Pons (tissue), 1 donor: Measurements from ENCODE around the gene ZNF500.
"Not testable (repeated sequence)": the region's sequence is repeated elsewhere in the genome, so short reads cannot be mapped to it uniquely, and the experiment has no call there.

Experiments
- DNase-seq: peaks from one replicate; pipeline ENCODE4 v3.0.0-alpha.2; 2016; ENCODE audit warnings: low spot score

Gene ZNF500

DNA sequence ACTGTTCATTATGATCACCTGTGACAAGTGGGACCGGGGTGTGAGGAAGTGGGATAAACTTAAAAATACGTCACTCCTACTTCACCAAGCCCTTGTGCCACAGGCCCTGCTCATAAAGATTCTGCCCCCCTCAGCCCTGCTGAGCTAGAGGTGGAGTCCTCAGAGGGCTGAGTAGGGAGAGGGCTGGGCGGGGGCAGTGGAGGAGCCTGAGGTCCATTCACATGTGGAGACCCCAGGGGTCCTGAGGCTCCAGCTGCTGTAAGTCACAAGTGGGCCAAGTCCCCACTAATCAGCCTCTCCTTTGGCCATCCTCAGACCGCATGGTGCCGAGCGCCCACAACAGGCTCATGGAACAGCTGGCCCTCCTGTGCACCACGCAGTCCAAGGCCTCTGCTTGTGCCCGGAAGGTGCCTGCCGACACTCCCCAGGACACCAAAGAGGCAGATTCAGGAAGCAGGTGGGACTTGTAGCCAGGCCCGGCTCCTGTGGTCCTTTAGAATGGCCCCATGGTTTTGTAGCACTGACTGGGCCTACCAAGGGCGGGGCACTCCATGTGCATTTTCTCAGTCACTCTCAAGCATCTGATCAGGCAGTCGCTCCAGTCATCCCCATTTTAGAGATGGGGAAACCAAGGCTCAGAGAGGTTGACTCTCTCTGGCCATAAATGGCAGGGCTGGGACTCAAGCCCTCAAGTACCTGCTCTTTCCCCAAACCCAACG, 22.2 kb downstream of the ZNF500 start:
- DNase-seq, result no peak

DNA sequence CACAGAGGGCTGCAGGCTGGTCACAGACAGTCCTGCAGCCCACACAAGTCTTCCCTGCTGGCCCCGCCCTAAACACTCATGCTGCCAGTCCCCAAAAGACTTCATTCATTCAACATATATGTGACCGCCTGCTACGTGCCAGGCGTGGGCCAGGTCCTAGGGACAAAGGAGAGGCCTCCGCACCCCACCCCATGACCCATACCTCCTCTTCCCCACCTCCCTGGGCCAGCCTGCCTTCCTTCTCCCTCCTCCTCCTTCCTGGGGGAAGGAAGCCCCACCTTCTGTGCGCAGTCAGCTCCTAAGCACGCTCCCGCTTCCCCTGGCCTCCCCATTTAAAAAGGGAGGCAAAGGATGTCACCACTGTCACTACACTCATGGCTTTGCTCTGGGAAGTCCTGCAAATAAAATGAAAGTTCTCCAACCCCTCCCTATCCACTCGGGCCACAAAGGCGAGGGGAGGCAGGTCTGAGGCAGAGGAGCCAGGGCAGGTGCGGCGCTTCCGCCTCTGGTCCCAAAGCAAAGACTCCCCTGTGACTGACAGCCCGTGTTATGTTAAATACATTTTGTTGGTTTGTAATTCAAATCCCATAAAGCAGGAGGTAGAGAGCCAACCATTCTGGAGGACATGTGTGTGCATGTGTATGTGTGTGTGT, 23.6 kb downstream of the ZNF500 start:
- DNase-seq, result no peak

DNA sequence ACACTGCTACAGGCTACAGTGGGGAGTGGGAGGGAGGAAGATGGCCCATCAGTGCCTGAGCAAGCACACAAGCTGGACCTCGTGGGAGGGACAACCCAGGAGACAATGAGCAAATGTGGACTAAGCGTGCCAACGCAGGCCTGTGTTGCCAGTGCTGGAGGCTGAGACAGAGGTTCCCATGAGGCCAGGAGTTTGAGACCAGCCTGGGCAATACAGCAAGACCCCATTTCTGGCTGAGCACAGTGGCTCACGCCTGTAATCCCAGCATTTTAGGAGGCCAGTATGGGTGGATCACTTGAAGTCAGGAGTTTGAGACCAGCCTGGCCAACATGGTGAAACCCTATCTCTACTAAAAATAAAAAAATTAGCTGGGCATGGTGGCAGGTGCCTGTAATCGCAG, 28.6 kb downstream of the ZNF500 start:
- not testable (repeated sequence) for DNase-seq

DNA sequence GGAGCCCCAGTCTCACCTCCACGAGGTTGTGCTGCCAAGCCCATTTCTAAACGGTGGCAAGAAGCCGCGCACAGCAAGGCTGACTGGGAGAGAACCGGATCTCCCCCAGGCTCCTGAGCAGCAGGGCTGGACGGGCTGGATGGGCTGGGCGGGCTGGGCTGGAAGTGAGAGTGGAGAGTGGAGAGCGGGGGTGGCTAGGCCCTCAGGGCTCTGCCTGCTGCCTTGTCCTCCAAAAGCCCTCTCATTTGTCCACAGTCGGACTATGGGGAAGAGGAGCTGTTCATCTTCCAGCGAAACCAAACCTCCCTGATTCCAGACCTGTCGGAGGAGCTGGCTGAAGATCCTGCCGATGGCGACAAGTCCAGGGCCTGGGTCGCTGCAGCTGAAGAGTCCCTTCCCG, 29.4 kb downstream of the ZNF500 start:
- DNase-seq, result no peak

DNA sequence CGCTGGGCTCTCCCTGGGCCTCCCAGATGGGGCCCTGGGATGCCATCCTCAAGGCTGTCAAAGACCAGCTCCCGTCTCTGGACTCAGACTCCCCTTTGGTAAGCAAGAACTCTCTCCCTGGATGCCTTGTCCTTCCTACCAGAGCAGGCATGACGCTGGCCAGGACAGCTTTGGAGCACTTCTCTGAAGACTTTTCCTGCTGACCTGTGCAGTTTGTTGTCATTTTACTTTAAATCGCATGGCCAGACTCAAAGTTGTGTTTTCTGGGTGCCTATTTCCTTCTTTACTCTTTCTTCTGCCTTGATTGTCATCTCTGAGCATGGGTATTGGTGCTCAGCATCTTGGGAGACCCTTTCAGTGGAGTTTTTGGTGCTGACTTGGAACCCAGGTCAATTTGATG, 30.4 kb downstream of the ZNF500 start:
- no peak for DNase-seq

DNA sequence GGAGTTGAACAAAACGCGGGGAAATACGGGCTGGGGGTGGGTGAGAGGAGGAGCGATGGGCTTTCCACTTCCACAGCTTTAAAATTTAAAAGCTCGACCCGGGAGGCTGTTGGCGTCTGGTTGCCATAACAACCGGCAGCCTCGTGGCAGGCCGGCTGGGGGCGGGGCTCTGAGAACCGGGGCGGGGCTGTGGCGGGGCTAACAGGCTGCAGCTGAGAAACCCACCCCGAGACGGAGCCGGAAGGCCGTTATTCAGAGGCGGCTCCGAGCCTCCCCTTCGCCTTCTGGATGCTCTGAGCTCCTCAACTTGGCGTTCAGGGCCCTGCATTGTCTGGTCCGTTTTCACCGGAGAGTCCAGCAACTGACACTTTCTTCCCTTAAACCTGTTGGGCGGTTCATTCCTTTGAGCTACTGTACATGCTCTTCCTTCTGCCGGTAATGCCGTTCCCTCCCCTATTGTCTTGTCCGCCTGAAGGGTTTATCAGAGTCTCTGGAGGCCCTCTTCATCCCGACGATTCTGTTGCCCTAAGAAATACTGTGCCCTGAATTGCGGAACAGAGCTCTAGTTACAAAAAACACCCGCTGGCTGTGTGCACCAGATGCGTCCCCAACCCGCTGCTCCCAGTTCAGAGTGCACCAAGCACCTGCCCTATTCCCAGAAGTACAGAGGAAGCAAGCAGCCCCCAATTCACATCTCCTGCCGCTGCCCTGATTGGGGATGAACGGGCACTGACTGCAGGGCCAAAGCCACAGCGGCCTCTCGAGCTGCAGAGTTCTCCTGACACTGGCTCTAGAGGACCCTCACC, 32.0 kb downstream of the ZNF500 start:
- peak; percentile 58 for DNase-seq

DNA sequence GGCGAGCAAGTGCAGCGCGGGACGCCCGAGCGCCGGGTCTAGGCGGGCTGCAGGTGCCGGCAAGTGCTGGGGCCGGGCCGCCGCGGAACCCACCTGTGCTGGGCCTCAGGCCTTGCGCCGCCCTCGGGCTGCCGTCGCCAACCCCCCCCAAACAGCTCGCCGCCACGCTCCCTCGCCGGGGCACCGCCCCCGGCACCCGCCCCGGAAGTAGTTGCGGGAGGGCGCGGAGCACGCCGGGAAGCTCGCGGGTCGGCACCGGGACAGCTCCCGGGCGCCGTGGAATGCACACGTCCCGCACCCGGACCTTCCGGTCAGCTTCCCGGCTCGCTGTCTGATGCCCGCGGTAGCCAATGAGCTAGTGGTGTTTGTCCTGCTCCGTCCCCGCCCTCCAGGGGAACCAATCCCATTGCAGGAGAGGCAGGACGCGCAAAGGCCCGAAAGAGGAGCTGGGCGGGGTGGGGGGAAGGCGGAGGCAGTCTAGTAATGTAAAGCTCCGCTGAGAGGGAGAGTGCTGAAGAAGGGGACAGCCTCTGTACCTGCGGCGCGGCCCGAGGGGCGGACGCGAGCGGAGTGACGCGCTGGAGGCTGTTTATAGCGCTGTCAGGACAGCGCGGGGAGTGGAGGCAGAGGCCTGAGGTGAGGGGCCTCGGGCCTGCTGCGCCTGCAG, 32.8 kb downstream of the ZNF500 start, which contains the start of the genes ANKS3 and DNAAF8:
Gene ANKS3 (minus strand): TSS at position 209 of the 667 bp plus-strand sequence. CDS start 4,122 bp downstream, outside the sequence.
Gene DNAAF8 (plus strand): TSS at position 475 of the 667 bp plus-strand sequence. CDS start 1,978 bp downstream, outside the sequence.
- DNase-seq, result peak; percentile 97

DNA sequence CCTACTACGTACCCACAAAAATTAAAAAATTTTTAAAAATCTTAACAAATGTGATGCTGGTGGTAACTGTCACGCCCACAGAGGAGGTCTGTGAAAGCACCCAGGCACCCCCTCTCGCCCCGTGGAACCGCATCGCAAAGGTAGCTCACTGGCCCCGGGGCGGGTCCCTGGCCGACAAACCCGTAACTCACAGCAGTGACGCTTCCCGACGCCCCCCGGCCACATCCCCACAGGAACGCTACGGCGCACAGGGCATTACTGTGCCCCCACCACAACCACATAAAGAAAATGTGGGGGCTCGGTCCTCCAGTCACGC, 33.3 kb downstream of the ZNF500 start:
- no peak for DNase-seq

DNA sequence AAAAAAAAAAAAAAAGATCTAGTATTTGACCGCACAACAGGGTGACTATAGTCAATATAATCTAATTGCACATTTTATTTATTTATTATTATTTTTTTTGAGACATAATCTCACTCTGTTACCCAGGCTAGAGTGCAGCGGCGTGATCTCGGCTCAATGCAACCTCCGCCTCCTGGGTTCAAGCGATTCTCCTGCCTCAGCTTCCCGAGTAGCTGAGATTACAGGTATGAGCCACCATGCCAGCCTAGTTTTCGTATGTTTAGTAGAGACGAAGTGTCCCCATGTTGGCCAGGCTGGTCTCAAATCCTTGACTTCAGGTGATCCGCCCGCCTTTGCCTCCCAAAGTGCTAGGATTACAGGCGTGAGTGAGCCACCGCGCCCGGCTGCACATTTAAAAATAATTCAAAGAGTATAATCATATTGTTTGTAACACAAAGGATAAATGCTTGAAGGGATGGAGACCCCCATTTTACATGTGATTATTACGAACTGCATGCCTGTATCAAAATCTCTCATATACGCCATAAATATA, 33.7 kb downstream of the ZNF500 start:
- DNase-seq, result no peak

DNA sequence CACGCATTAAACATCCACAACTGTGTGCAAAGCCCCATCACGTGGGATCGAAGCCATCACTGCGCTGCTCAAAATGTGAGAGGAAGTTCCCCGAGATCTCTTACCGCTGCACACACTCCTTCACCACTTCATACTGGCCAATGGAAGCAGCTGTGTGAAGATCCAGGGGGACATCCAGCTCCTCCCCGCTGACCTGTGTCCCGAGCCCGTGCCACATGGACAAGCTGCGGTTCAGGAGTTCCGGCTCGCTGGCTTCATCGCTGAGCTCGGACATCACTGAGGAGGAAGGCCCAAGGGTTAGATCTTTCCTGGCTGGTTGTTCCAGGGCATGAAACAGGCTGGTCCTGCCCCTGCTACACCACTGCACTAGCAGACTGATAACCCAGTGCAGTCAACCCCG, 37.1 kb downstream of the ZNF500 start:
- DNase-seq, result no peak

DNA sequence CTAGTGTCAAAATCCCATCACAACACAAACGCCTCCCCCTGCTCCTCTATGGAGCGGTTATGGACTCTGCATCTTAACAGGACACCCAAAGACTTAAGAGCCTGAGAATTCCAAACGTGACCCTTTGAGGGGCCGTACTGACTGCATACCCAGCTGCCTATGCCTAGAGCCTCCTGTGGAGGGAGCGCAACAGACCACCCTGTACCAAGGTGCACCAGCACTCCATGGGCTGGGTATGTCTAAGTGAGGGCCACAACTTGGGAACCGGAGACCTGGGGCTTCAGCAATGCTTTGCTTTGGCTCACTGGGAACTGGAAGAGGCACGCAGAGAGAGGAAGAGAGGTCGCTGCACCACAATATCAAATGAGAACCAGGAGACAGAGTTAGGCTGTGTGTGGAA, 38.3 kb downstream of the ZNF500 start:
- DNase-seq, result no peak

DNA sequence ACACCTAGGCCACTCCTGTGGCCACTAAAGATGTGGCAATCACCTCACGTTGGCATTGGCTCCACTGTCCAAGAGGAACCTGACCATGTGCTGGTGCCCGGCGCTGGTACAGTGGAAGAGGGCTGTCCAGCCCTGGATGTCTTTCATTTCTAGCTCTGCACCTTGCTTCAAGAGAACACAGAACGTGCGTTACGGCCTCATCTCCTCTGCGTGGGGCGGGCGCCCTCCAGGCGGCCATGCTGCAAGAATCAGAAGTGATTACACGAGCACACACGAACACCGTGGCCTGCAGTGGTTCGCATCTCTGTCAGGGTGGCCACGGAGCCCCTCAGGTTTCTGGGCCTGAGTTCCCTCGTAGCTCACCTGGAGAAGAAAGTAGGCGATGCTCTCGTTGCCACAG, 40.3 kb downstream of the ZNF500 start:
- no peak for DNase-seq

DNA sequence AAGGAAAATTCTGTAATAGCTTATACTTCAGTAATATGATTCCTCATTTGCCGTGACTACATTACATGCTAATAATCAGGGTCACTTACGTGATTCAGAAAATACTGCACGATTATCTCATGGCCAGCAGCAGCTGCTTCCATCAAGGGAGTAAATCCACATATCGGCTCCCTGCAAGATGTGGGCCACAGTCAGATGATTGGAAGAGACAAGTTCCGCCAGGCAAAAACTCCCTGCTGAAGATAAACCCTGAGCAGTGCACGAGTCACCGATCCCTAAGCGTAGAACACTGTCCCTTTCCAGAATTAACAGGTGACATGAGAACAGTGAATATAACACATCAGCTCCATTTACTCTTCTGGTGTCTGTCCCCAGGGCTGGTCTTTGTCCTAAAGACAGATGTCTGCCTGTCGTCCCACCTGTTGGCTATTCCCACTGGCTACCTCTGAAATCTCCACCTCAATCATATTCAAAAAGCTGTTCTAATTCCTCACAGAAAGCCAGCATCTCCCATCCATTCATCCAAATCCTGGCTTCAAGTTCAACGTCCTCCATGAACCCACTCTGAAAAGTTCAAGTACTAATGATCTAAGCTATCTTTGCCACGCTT, 42.2 kb downstream of the ZNF500 start:
- DNase-seq, result no peak

DNA sequence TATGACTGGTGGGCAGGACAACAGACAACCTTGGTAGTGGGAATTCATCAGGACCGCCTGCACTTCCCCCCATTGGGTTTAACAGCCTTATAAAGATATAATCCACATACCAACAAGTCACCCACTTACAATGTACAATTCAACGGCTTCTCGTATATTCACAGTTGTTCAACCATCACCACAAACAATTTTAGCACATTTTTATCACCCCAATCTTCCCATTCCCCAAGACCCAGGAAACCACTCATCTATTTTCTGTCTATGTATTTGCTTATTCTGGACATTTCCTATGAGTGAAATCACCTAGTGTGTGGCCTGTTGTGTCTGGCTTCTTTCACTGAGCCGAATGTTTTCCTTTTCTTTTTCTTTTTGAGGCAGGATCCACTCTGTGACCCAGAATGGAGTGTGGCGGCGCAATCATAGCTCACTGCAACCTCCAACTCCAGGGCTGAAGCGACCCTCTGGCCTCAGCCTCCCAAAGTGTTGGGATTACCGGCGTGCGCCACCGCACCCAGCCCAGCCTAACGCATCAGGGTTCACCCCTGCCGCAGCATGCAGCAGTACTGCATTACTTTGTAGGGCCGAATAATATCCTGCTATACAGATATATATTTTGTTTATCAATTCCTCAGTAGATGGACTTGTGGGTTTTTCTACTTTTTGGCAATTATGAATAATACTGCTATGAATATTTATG, 43.7 kb downstream of the ZNF500 start:
- no peak for DNase-seq

DNA sequence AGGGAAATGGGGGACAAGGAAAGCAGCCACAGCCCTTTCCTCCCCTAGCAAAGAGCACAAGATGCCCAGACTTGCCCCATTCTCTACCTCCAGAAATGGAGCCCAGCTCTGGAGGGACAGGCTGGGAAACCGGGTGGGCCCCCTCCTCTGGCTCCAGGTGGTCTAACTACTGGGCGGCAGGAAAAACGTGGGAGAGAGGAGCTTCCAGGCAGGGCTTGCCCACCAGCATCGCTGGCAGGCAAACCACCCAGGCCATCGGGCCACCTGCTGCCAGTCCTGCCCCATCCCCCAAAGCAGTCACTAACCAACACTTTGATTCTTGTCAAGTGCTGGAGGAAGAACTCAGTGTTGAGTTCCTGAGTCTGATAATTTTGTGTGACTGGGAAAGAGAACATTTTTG, 48.5 kb downstream of the ZNF500 start:
- DNase-seq, result no peak

DNA sequence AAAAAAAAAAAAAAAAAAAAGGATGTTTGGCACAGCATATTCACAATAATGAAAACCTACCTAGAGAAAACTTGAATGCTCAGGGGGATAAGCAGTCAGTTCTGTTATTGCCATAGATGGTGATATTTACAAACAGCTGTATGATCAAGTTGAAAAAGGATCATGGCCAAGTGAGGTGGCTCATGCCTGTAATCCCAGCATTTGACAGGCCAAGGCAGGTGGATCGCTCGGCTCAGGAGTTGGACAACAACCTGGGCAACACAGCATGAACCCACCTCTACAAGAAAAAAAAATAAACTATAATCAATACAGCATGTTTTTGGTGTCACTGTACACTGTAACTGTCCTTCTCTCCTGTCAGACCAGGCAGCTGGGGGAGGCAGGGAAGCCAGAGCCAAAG, 52.0 kb downstream of the ZNF500 start:
- no peak for DNase-seq

DNA sequence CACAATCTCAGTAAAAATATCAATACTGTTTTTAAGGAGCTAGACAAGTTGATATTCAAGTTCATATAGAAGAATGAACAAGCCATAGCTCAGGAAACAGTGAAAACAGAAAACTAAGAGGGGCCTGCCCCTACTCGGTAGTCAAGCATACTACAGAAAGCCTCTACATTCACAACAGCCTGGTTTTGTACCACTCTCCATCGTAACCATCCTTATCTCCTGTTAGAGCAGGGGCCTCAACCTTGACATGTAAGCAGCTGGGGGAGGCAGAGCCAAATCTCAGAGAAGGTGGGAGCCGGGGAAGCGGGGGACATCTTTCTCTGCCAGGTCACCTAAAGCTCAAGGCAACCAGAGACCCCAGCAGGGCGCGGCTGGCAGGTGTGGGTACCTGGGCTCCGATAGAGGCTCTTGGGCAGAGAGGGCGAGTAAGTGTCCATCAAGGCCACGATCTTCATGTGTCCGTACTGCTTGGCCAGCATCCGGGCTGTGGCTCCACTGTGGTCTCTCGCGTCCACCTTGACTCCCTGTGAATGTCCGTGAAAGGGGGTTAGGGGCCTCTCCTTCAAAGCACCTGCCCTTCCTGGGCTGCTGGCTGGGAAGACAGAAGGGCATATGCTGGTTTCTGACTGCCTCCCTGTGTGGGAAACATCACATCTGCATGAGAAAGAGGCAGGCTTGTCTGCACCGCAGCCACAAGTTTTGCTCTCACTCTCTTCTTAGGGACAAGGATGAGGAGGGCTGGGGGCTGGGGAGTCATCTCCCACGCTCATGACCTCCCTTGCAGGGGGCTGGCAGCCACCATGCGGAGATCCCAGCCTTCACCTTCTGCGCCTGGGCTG, 53.1 kb downstream of the ZNF500 start:
- DNase-seq, result no peak

DNA sequence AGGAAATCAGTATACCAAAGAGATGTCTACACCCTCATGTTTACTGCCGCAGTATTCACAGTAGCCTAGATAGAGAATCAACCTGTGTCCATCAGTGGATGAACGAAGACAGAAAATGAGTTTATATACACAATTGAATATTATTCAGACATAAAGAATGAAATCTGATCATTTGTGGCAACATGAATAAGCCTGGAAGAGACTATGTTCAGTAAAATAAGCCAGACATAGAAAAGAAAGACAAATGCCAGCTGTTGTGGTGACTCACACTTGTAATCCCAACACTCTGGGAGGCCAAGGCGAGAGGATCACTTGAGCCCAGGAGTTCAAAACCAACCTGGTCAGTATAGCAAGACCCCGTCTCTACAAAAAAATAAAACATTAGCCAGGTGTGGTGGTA, 57.5 kb downstream of the ZNF500 start:
- no peak for DNase-seq

DNA sequence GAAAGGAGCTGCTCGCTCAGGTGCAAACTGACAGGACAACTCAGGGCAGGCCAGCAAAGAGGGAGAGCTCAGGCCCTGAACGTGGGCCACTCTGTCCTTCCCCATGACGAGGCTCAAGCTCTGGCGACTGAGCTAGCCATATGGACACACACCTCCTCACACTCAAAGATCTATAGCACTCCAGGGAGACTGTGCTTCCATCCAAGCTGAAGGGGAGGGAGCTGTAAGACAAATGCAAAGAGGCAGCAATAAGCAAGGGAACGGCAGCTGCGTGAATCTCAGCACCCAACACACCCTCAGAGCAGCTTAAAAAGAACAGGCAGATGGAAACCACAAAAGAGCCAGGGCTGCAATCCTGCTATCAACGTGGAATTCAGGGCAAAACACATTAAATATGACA, 60.1 kb downstream of the ZNF500 start:
- no peak for DNase-seq

DNA sequence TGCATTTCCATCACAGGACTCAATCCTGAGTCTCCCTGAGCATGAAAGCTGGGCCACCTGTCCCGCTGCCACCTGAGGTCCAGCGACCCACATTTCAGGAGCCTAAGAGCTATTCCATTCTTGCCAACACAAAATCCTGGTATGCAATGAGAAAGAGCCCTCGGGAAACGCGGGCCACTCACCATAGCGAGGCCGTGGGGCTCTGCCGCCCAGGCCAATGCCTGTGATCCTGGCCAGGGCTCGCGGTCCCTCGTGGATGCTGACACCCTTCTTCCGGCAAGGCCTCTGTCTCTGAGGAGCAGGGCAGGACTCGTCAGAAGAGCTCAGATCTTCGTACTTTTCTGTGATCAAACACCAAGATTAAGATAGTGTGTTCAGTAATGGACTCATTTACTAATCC, 62.0 kb downstream of the ZNF500 start:
- no peak for DNase-seq
